NCI-H2196 treated with DMSO at 0.1 percent for 48 hours (cell line): ENCODE measurements around the gene EIPR1.
A peak's percentile ranks its signal among the peaks of the same experiment; 100 is the strongest.
"Not testable (repeated sequence)": the region's sequence is repeated elsewhere in the genome, so short reads cannot be mapped to it uniquely, and the experiment has no call there.

Experiments
- DNase-seq: peaks from one replicate; lab custom pipeline; 2025; ENCODE audit not compliant: unreplicated experiment; lab: John Stamatoyannopoulos, UW

EIPR1 gene

GRCh38 chr2:3361518-3362389 is 15.9 kb downstream of the EIPR1 start:
- DNase-seq: no peak

- no peak for DNase-seq
Observed at GRCh38 chr2:3357926-3358325, 19.7 kb downstream of the EIPR1 start.

GRCh38 chr2:3357446-3357845 is 20.2 kb downstream of the EIPR1 start:
- DNase-seq: not testable (repeated sequence)

- DNase-seq: peak; percentile 88
Observed at GRCh38 chr2:3356799-3357198, 20.8 kb downstream of the EIPR1 start.

- DNase-seq: no peak
Observed at GRCh38 chr2:3355951-3356569, 21.6 kb downstream of the EIPR1 start.

GRCh38 chr2:3354986-3355385 is 22.6 kb downstream of the EIPR1 start:
- no peak for DNase-seq

- no peak for DNase-seq
Observed at GRCh38 chr2:3349211-3349693, 28.4 kb downstream of the EIPR1 start.

- DNase-seq: no peak
Observed at GRCh38 chr2:3348767-3349166, 28.9 kb downstream of the EIPR1 start.

- no peak for DNase-seq
Observed at GRCh38 chr2:3345621-3346020, 32.0 kb downstream of the EIPR1 start.

GRCh38 chr2:3344897-3345296 is 32.7 kb downstream of the EIPR1 start:
- DNase-seq: no peak

GRCh38 chr2:3343012-3343411 is 34.6 kb downstream of the EIPR1 start:
- DNase-seq: no peak

- DNase-seq: no peak
Observed at GRCh38 chr2:3342324-3342723, 35.3 kb downstream of the EIPR1 start.

- DNase-seq: no peak
Observed at GRCh38 chr2:3341336-3341735, 36.3 kb downstream of the EIPR1 start.

GRCh38 chr2:3340144-3340543 is 37.5 kb downstream of the EIPR1 start:
- no peak for DNase-seq

GRCh38 chr2:3338340-3338739 is 39.3 kb downstream of the EIPR1 start:
- DNase-seq: no peak

GRCh38 chr2:3336844-3337243 is 40.8 kb downstream of the EIPR1 start:
- DNase-seq: no peak

GRCh38 chr2:3334392-3335345 is 42.9 kb downstream of the EIPR1 start:
- DNase-seq: no peak

- no peak for DNase-seq
Observed at GRCh38 chr2:3332133-3332532, 45.5 kb downstream of the EIPR1 start.

GRCh38 chr2:3329491-3329890 is 48.1 kb downstream of the EIPR1 start:
- no peak for DNase-seq

- no peak for DNase-seq
Observed at GRCh38 chr2:3326871-3327270, 50.7 kb downstream of the EIPR1 start.

GRCh38 chr2:3326182-3326537 is 51.5 kb downstream of the EIPR1 start:
- no peak for DNase-seq
